Lung (tissue), 12 donors: Measurements from ENCODE around the gene GPX4. TPM values are rescaled to one million over a fixed set of nuclear protein-coding genes. Genes with fewer than 3 reads are reported as not detected.

Experiments
- ATAC-seq: fragments of 200-7000 bp; cut with Tn5 transposase; one replicate; pipeline ENCODE4 v1.9.1; 2020; ENCODE audit warnings: moderate number of reproducible peaks; ENCODE audit not compliant: insufficient read depth, low FRiP score
- DNase-seq, 3 donors: peaks; one replicate each; pipeline ENCODE4 v3.0.0-alpha.2; 2013 to 2017
- H3K27ac ChIP-seq, 2 donors: one replicate each; pipeline ENCODE4 v1.5.1; 2013; ENCODE audit warnings: mild to moderate bottlenecking in 2 of 2, moderate library complexity in 2 of 2, control low read depth in 1 of 2, inconsistent platforms in 1 of 2, low read depth in 1 of 2, low read length in 1 of 2
- H3K27me3 ChIP-seq, 3 donors: one replicate each; pipeline ENCODE4 v1.5.1; 2013; ENCODE audit warnings: low read length in 2 of 3; ENCODE audit not compliant: control insufficient read depth in 3 of 3, insufficient read depth in 3 of 3
- H3K36me3 ChIP-seq, 4 donors: one replicate each; pipeline ENCODE4 v1.5.1; 2013; ENCODE audit warnings: low read length in 4 of 4, mild to moderate bottlenecking in 1 of 4, moderate library complexity in 1 of 4; ENCODE audit not compliant: control insufficient read depth in 4 of 4, insufficient read depth in 4 of 4
- H3K4me1 ChIP-seq, 5 donors: one replicate each; pipeline ENCODE4 v1.5.1; 2013; ENCODE audit warnings: low read length in 5 of 5, mild to moderate bottlenecking in 2 of 5, moderate library complexity in 1 of 5; ENCODE audit not compliant: control insufficient read depth in 5 of 5, insufficient read depth in 5 of 5
- H3K4me3 ChIP-seq: one replicate; pipeline ENCODE4 v1.5.1; 2013; ENCODE audit warnings: mild to moderate bottlenecking, control low read depth, moderate library complexity
- H3K9ac ChIP-seq, 2 donors: one replicate each; pipeline ENCODE4 v1.5.1; 2013; ENCODE audit warnings: low read length in 2 of 2, control low read depth in 1 of 2; ENCODE audit not compliant: insufficient read depth in 1 of 2
- H3K9me3 ChIP-seq, 4 donors: one replicate each; pipeline ENCODE4 v1.5.1; 2013; ENCODE audit warnings: low read length in 3 of 4, mild to moderate bottlenecking in 1 of 4, moderate library complexity in 1 of 4; ENCODE audit not compliant: control insufficient read depth in 4 of 4, insufficient read depth in 3 of 4
- CTCF ChIP-seq: IDR thresholded peaks from 2 replicates; pipeline ENCODE4 v1.5.1; 2012; ENCODE audit warnings: mild to moderate bottlenecking; ENCODE audit errors: control extremely low read depth, extremely low read depth
- WGBS, 2 donors: extraction: QIAGEN DNeasy Blood & Tissue Kit; methylation state at CpG; one replicate each; pipeline ENCODE4 v1.1.7; 2013; 5-methylcytosine and 5-hydroxymethylcytosine counted together
- polyA plus RNA-seq, 2 donors: library from polyadenylated mRNA; stranded (reverse); fragments of 200-250 nt; gene quantifications; one replicate each; pipeline ENCODE4 v1.2.1, GENCODE V29; 2013
- total RNA-seq, 2 donors: library from RNA; depleted of rRNA in 1 of 2; stranded (reverse); fragments of >200 nt in 1 of 2; gene quantifications; one replicate each; pipeline ENCODE4 v1.2.1, GENCODE V29; 2014 to 2021
- donor health status: control.
- donor health status: control.
- donor health status: Bipolar disorder and iron deficiency.
- donor health status: healthy.
- donor health status: DM: yes; HTN: yes; CAD: no.

The GPX4 gene
- total and polyA plus RNA-seq, 4 donors, result 91.6 to 1,031 (median 466) TPM

- H3K27me3 ChIP-seq, result no peaks in the 10 kb centered on the region
- ATAC-seq, result no peak
- TF ChIP-seq CTCF, result no peak
- DNase-seq, result no peak
- H3K9ac ChIP-seq, result no peak overlapping the region
- no peaks in the 10 kb centered on the region for H3K9me3 ChIP-seq
- no peak overlapping the region for H3K27ac ChIP-seq
- peaks cover 0 to 17% (median 0%) of the 10 kb centered on the region in 5 donors for H3K4me1 ChIP-seq
- H3K4me3 ChIP-seq, result no peak overlapping the region
- peaks cover 0 to 52% (median 0%) of the 10 kb centered on the region in 4 donors for H3K36me3 ChIP-seq
- WGBS, 2 donors, result 96% methylated on average over 50 of the region's 50 CpGs
Observed at GRCh38 chr19:1080360-1081161, 23.2 kb upstream of the GPX4 start.

- Histone ChIP-seq H3K36me3 (peaks cover 0 to 62% (median 0%) of the 10 kb centered on the region in 4 donors), H3K9ac (no peak overlapping the region), H3K27me3 (no peaks in the 10 kb centered on the region), H3K9me3 (no peaks in the 10 kb centered on the region), H3K4me3 (no peak overlapping the region), H3K27ac (peak overlapping the region in 1 of 2 donors; percentile 69), H3K4me1 (peaks cover 0 to 15% (median 0%) of the 10 kb centered on the region in 5 donors)
- DNase-seq (no peak), ATAC-seq (no peak)
- TF ChIP-seq CTCF, result no peak
- WGBS, 2 donors, result 76 to 90% methylated on average over 56 to 58 of the region's 58 CpGs
Observed at GRCh38 chr19:1081301-1082164, 22.3 kb upstream of the GPX4 start.

- WGBS, 2 donors, result 42 to 58% methylated on average over 50 to 51 of the region's 51 CpGs
- no peak for TF ChIP-seq CTCF
- Histone ChIP-seq H3K27me3 (no peaks in the 10 kb centered on the region), H3K36me3 (peaks cover 0 to 67% (median 0%) of the 10 kb centered on the region in 4 donors), H3K9me3 (no peaks in the 10 kb centered on the region), H3K27ac (peak overlapping the region in 1 of 2 donors; percentile 52), H3K9ac (no peak overlapping the region), H3K4me3 (peak overlapping the region; percentile 24), H3K4me1 (peaks cover 0 to 15% (median 0%) of the 10 kb centered on the region in 5 donors)
- peak; percentile 86 for ATAC-seq
- peak; percentile 42 to 85 (median 70) for DNase-seq
Observed at GRCh38 chr19:1082165-1082927, 21.4 kb upstream of the GPX4 start.
